HepG2 (cell line): ENCODE data around the gene FOCAD. TPM values are rescaled to one million over a fixed set of nuclear protein-coding genes. Genes with fewer than 3 reads are reported as not detected.

Experiments used
- ATAC-seq: fragments of 200-7000 bp; cut with Tn5 transposase; 3 replicates; pipeline ENCODE4 v1.9.1; 2020; ENCODE audit warnings: mild to moderate bottlenecking, moderate library complexity
- BruUV-seq: library from RNA; stranded (reverse); fragments of 400-500 nt; replicated peaks from 2 replicates; lab custom pipeline; 2021; lab: Mats Ljungman, UMichigan
- CTCF ChIA-PET: fragments of 300-600 bp; formaldehyde crosslinking; extraction: SDS; loops from one replicate; lab custom pipeline; 2021; ENCODE audit warnings: low total read pairs, inconsistent platforms, low intra/inter-chr PET ratio; lab: Yijun Ruan, JAX
- POLR2A ChIA-PET: fragments of 350-600 bp; sonication (Branson Sonifier 250); formaldehyde crosslinking; loops from one replicate; lab custom pipeline; 2020; ENCODE audit warnings: antibody characterized with exemption, inconsistent platforms; lab: Yijun Ruan, JAX
- DNase-seq: peaks from one replicate; pipeline ENCODE4 v3.0.0-alpha.2; 2015; ENCODE audit warnings: low spot score
- FAIRE-seq: peaks from 3 replicates; lab custom pipeline; 2011; peaks lifted over from hg19 to GRCh38; lab: Jason Lieb, UNC
- H2AFZ ChIP-seq: one replicate; pipeline ENCODE4 v1.6.1; 2011; ENCODE audit warnings: low read length, inconsistent platforms
- H3K27ac ChIP-seq: fragments of 300-600 bp; 3 replicates; pipeline ENCODE4 v1.8.0; 2011; ENCODE audit warnings: mixed run types, mild to moderate bottlenecking, mixed read lengths, low read length, inconsistent platforms; ENCODE audit not compliant: insufficient read depth; ENCODE audit errors: extremely low read length
- H3K27me3 ChIP-seq, 2 experiments: fragments of 200-600 bp in 1 of 2; 2 replicates in 1 of 2; 3 replicates in 1 of 2; pipeline versions ENCODE4 v1.6.0 to v1.8.0; 2011; ENCODE audit warnings: low read length in 2 of 2, mild to moderate bottlenecking in 2 of 2, moderate library complexity in 2 of 2, inconsistent platforms in 1 of 2; ENCODE audit not compliant: insufficient read depth in 2 of 2, control insufficient read depth in 1 of 2
- H3K36me3 ChIP-seq, 2 experiments: fragments of 200-600 bp in 1 of 2; replicated peaks in 1 of 2; 2 replicates in 1 of 2; 3 replicates in 1 of 2; pipeline versions ENCODE4 v1.5.1 to v1.8.0; 2011; ENCODE audit warnings: low read length in 2 of 2, inconsistent platforms in 1 of 2; ENCODE audit not compliant: insufficient read depth in 2 of 2, control insufficient read depth in 1 of 2
- H3K4me1 ChIP-seq: 2 replicates; pipeline ENCODE4 v1.5.1; 2012; ENCODE audit warnings: low read length, inconsistent platforms; ENCODE audit not compliant: insufficient read depth
- H3K4me2 ChIP-seq: 2 replicates; pipeline ENCODE4 v1.6.0; 2011; ENCODE audit warnings: low read depth, low read length, inconsistent platforms
- H3K4me3 ChIP-seq, 3 experiments: fragments of 200-600 bp in 1 of 3; sonication (generic), shearing (Covaris generic) in 1 of 3; replicated peaks in 1 of 3; 2 replicates each; pipeline ENCODE4 v1.5.1; 2011 to 2016; ENCODE audit warnings: low read length in 3 of 3, inconsistent platforms in 2 of 3, low read depth in 2 of 3, mild to moderate bottlenecking in 2 of 3, control low read depth in 1 of 3, mixed read lengths in 1 of 3; ENCODE audit not compliant: insufficient read depth in 1 of 3
- H3K79me2 ChIP-seq: one replicate; pipeline ENCODE4 v1.6.1; 2011; ENCODE audit warnings: low read length, inconsistent platforms; ENCODE audit not compliant: insufficient read depth
- H3K9ac ChIP-seq: 2 replicates; pipeline ENCODE4 v1.6.0; 2011; ENCODE audit warnings: mild to moderate bottlenecking, low read depth, low read length, inconsistent platforms; ENCODE audit not compliant: insufficient read depth
- H3K9me3 ChIP-seq: 2 replicates; pipeline ENCODE4 v1.5.1; 2012; ENCODE audit warnings: mild to moderate bottlenecking, low read length
- H4K20me1 ChIP-seq: 2 replicates; pipeline ENCODE4 v1.6.0; 2011; ENCODE audit warnings: inconsistent platforms, mild to moderate bottlenecking, low read length, moderate library complexity; ENCODE audit not compliant: insufficient read depth
- CTCF ChIP-seq: sonication (generic); formaldehyde crosslinking; IDR thresholded peaks from 2 replicates; pipeline ENCODE4 v1.5.0; 2020; ENCODE audit warnings: mild to moderate bottlenecking, missing genetic modification reagents, moderate library complexity
- EZH2 ChIP-seq: conservative IDR thresholded peaks from 2 replicates; pipeline ENCODE4 v1.6.1; 2012; ENCODE audit warnings: mild to moderate bottlenecking, low read depth, low read length, moderate library complexity
- FOXA3 ChIP-seq: IDR thresholded peaks from 2 replicates; pipeline ENCODE4 v1.6.1; 2016; ENCODE audit warnings: missing genetic modification reagents, missing compliant biosample characterization
- KAT8 ChIP-seq: IDR thresholded peaks from 2 replicates; pipeline ENCODE4 v1.6.1; 2016; ENCODE audit warnings: missing genetic modification reagents, missing compliant biosample characterization
- NR2F6 ChIP-seq, 2 experiments: IDR thresholded peaks; 2 replicates each; pipeline ENCODE4 v1.6.1; 2016; ENCODE audit warnings: antibody characterized with exemption in 1 of 2, mild to moderate bottlenecking in 1 of 2
- REL ChIP-seq: sonication (generic); formaldehyde crosslinking; conservative IDR thresholded peaks from 2 replicates; pipeline ENCODE4 v1.8.0; 2022; ENCODE audit warnings: mild to moderate bottlenecking, missing genetic modification reagents, moderate library complexity
- SOX13 ChIP-seq, 3 experiments: fragments of 450-650 bp in 1 of 3; sonication (generic) in 1 of 3; formaldehyde crosslinking in 1 of 3; IDR thresholded peaks in 2 of 3; conservative IDR thresholded peaks in 1 of 3; 2 replicates each; pipeline versions ENCODE4 v1.5.0 to v1.6.1; 2016 to 2020; ENCODE audit warnings: antibody characterized with exemption in 1 of 3, mild to moderate bottlenecking in 1 of 3, missing compliant biosample characterization in 1 of 3, missing genetic modification reagents in 1 of 3, moderate library complexity in 1 of 3
- SOX5 ChIP-seq: IDR thresholded peaks from 2 replicates; pipeline ENCODE4 v1.6.1; 2016; ENCODE audit warnings: borderline replicate concordance
- USF2 ChIP-seq, 2 experiments: sonication (generic) in 1 of 2; formaldehyde crosslinking in 1 of 2; IDR thresholded peaks; 2 replicates each; pipeline versions ENCODE4 v1.5.1 to v1.6.1; 2011 to 2020; ENCODE audit warnings: borderline replicate concordance in 1 of 2, low read depth in 1 of 2, low read length in 1 of 2, mild to moderate bottlenecking in 1 of 2, missing genetic modification reagents in 1 of 2, moderate library complexity in 1 of 2
- ZNF24 ChIP-seq: fragments of 450-650 bp; IDR thresholded peaks from 2 replicates; pipeline ENCODE4 v1.6.1; 2017; ENCODE audit warnings: antibody characterized with exemption, mild to moderate bottlenecking
- ZNF547 ChIP-seq: sonication (generic); formaldehyde crosslinking; IDR thresholded peaks from 2 replicates; pipeline ENCODE4 v1.5.1; 2020; ENCODE audit warnings: mild to moderate bottlenecking, missing genetic modification reagents
- ZNF577 ChIP-seq: sonication (generic); formaldehyde crosslinking; IDR thresholded peaks from 2 replicates; pipeline ENCODE4 v1.4.0; 2020; ENCODE audit warnings: mild to moderate bottlenecking, low read depth, missing genetic modification reagents, borderline replicate concordance
- ZNF644 ChIP-seq: IDR thresholded peaks from 2 replicates; pipeline ENCODE4 v1.6.1; 2016; ENCODE audit warnings: low read depth
- ZNF737 ChIP-seq: sonication (generic); formaldehyde crosslinking; IDR thresholded peaks from 2 replicates; pipeline ENCODE4 v1.5.0; 2020; ENCODE audit warnings: missing genetic modification reagents, mild to moderate bottlenecking, borderline replicate concordance
- ZNF790 ChIP-seq: sonication (generic); formaldehyde crosslinking; IDR thresholded peaks from 2 replicates; pipeline ENCODE4 v1.8.0; 2022; ENCODE audit warnings: missing genetic modification reagents, mild to moderate bottlenecking, borderline replicate concordance
- WGBS: methylation state at CpG from one replicate; pipeline ENCODE4 v1.1.6; 2017; ENCODE audit warnings: low lambda C conversion rate; 5-methylcytosine and 5-hydroxymethylcytosine counted together
- in situ Hi-C: cut with HindIII; loops from 2 replicates; pipeline ENCODE4 v1.10.0; 2017; ENCODE audit warnings: low pct_unique_long_range_greater_than_20kb; ENCODE audit not compliant: extremely low pct_ligation_motif_present
- intact Hi-C: fragments of 100-400 bp; cut with micrococcal nuclease; formaldehyde crosslinking; loops from one replicate; pipeline ENCODE4 v1.10.0; 2022; ENCODE audit not compliant: unreplicated experiment
- polyA plus RNA-seq, 8 experiments: library from polyadenylated mRNA; depleted of rRNA in 3 of 8; stranded (reverse) in 7 of 8; unstranded in 1 of 8; fragments of >200 nt; fragmentation: Illumina TruSeq in 4 of 8; extraction: Trizol in 4 of 8; gene quantifications; 2 replicates each; pipeline versions ENCODE4 v1.2.1 to v1.2.3, GENCODE V29; 2011 to 2016; ENCODE audit warnings: low read depth in 4 of 8, missing spikeins in 1 of 8, mixed read lengths in 1 of 8; ENCODE audit not compliant: insufficient read depth in 1 of 8
- total RNA-seq, 5 experiments: library from RNA; depleted of rRNA; stranded (reverse); fragments of >200 nt; fragmentation: Illumina TruSeq; extraction: Trizol; gene quantifications; 2 replicates each; pipeline ENCODE4 v1.2.3, GENCODE V29; 2016; ENCODE audit warnings: low read depth in 1 of 5

FOCAD gene
- total and polyA plus RNA-seq, 2 of the 13 experiments (the other 11 are each of a cell fraction or from before 2014, with no cell fraction given), result 18.0 to 31.1 TPM

GRCh38 chr9:20903212-20903611 lies 219.2 kb downstream of the FOCAD start:
- Histone ChIP-seq H2AFZ (no peak overlapping the region), H3K79me2 (no peaks in the 10 kb centered on the region), H3K4me2 (no peak overlapping the region), H3K36me3 (no peaks in the 10 kb centered on the region), H3K27ac (no peak overlapping the region), H3K4me3 (no peak overlapping the region), H3K4me1 (peaks cover 8% of the 10 kb centered on the region), H4K20me1 (no peaks in the 10 kb centered on the region), H3K27me3 (no peaks in the 10 kb centered on the region), H3K9ac (no peak overlapping the region), H3K9me3 (no peaks in the 10 kb centered on the region)
- no peak for FAIRE-seq
- peak; percentile 13 for DNase-seq
- intact Hi-C loops, result no loop called here
- CTCF ChIA-PET, result no interaction called here
- in situ Hi-C loops, result no loop called here
- no TSS peak for BruUV-seq
- POLR2A ChIA-PET, result no interaction called here
- 44% methylated on average over 5 of the region's 5 CpGs for WGBS
- no peak for TF ChIP-seq SOX13 (IDR thresholded peaks at IDR 0.05)
- peak in 1 of 2 experiments; percentile 54; a peak in 1 of 4 replicates for TF ChIP-seq SOX13 (CRISPR knock-in tag; conservative IDR thresholded peaks at IDR 0.05 in 1 of 2, IDR thresholded peaks at IDR 0.05 in 1 of 2)
- 0 out of 2 replicates have a peak, but pooled peaks have one; percentile 12 for TF ChIP-seq FOXA3 (CRISPR knock-in tag)
- TF ChIP-seq ZNF737 (CRISPR knock-in tag), result no peak
- no peak for TF ChIP-seq KAT8 (CRISPR knock-in tag)
- peak; percentile 43; the same call in 1 of the 2 replicates for TF ChIP-seq SOX5
- TF ChIP-seq REL (CRISPR knock-in tag), result no peak
- TF ChIP-seq ZNF547 (CRISPR knock-in tag), result no peak
- no peak for TF ChIP-seq ZNF24
- TF ChIP-seq NR2F6 (IDR thresholded peaks at IDR 0.05), result 0 out of 2 replicates have a peak, but pooled peaks have one; percentile 18
- no peak for TF ChIP-seq NR2F6 (CRISPR knock-in tag; IDR thresholded peaks at IDR 0.05)
- no peak for TF ChIP-seq CTCF (CRISPR knock-in tag)
- no peak for TF ChIP-seq ZNF577 (CRISPR knock-in tag)
- TF ChIP-seq ZNF790 (CRISPR knock-in tag), result no peak
- TF ChIP-seq ZNF644 (CRISPR knock-in tag), result no peak
- no peak for TF ChIP-seq EZH2
- TF ChIP-seq USF2 (IDR thresholded peaks at IDR 0.05; ENCODE audit: low read depth, low read length), result no peak
- no peak for TF ChIP-seq USF2 (CRISPR knock-in tag; IDR thresholded peaks at IDR 0.05; ENCODE audit: borderline replicate concordance)
- peak; percentile 29; the same call in 1 of the 3 replicates for ATAC-seq
